Smooth muscle cell (in vitro differentiated cells): ENCODE data around the gene ARMC2. TPM values are rescaled to one million over a fixed set of nuclear protein-coding genes. Genes with fewer than 3 reads are reported as not detected.

ENCODE experiments used
- DNase-seq: peaks from one replicate; lab custom pipeline; 2025; ENCODE audit not compliant: unreplicated experiment; lab: John Stamatoyannopoulos, UW
- H2AFZ ChIP-seq: fragments of 200-600 bp; sonication (generic); 2 replicates; pipeline ENCODE4 v1.6.0; 2016; ENCODE audit warnings: antibody characterized with exemption, low read depth, mild to moderate bottlenecking
- H3F3A ChIP-seq: fragments of 200-600 bp; sonication (generic); 2 replicates; pipeline ENCODE4 v1.6.0; 2017; ENCODE audit warnings: antibody characterized with exemption, low read depth
- H3K27ac ChIP-seq: fragments of 200-600 bp; sonication (generic); 2 replicates; pipeline ENCODE4 v1.5.1; 2016; ENCODE audit warnings: low read depth, mild to moderate bottlenecking
- H3K27me3 ChIP-seq: fragments of 200-600 bp; sonication (generic); 2 replicates; pipeline ENCODE4 v1.6.1; 2016; ENCODE audit warnings: low read depth, mild to moderate bottlenecking
- H3K36me3 ChIP-seq: fragments of 200-600 bp; sonication (generic); 2 replicates; pipeline ENCODE4 v1.5.1; 2016; ENCODE audit warnings: low read depth
- H3K4me1 ChIP-seq: fragments of 200-600 bp; sonication (generic); 2 replicates; pipeline ENCODE4 v1.5.1; 2016; ENCODE audit warnings: low read depth
- H3K4me2 ChIP-seq: fragments of 200-600 bp; sonication (generic); 2 replicates; pipeline ENCODE4 v1.6.0; 2016; ENCODE audit warnings: mild to moderate bottlenecking
- H3K4me3 ChIP-seq: fragments of 200-600 bp; sonication (generic); 2 replicates; pipeline ENCODE4 v1.5.1; 2016; ENCODE audit warnings: mild to moderate bottlenecking
- H3K79me2 ChIP-seq: fragments of 200-600 bp; sonication (generic); 2 replicates; pipeline ENCODE4 v1.6.0; 2016; ENCODE audit warnings: low read depth, mild to moderate bottlenecking
- H3K9ac ChIP-seq: fragments of 200-600 bp; sonication (generic); 2 replicates; pipeline ENCODE4 v1.6.0; 2016; ENCODE audit warnings: low read depth
- H3K9me3 ChIP-seq: fragments of 200-600 bp; sonication (generic); replicated peaks from 2 replicates; pipeline ENCODE4 v1.5.1; 2016; ENCODE audit warnings: low read depth
- H4K20me1 ChIP-seq: fragments of 200-600 bp; sonication (generic); 2 replicates; pipeline ENCODE4 v1.6.0; 2016; ENCODE audit warnings: low read depth
- WGBS: methylation state at CpG from one replicate; pipeline ENCODE4 v1.1.7; 2016; ENCODE audit warnings: low lambda C conversion rate; 5-methylcytosine and 5-hydroxymethylcytosine counted together
- polyA plus RNA-seq: library from polyadenylated mRNA; unstranded; fragments of >200 nt; fragmentation: Nextera tagmentation; extraction: Ambion mirVana; gene quantifications from 2 replicates; pipeline ENCODE4 v1.2.1, GENCODE V29; 2016
- total RNA-seq: library from RNA; depleted of rRNA; stranded (reverse); fragments of >200 nt; gene quantifications from 2 replicates; pipeline ENCODE4 v1.2.3, GENCODE V29; 2014
- TF ChIP-seq, protein P1 (sequence below): fragments of 200-600 bp; sonication (generic); IDR thresholded peaks from 2 replicates; pipeline ENCODE4 v1.5.1; 2017; ENCODE audit warnings: borderline replicate concordance, mild to moderate bottlenecking, antibody characterized with exemption; ENCODE audit not compliant: insufficient read depth, poor library complexity, severe bottlenecking

Gene ARMC2
- total and polyA plus RNA-seq, 2 experiments from 2014 or later: 2.0 to 2.6 TPM

DNA sequence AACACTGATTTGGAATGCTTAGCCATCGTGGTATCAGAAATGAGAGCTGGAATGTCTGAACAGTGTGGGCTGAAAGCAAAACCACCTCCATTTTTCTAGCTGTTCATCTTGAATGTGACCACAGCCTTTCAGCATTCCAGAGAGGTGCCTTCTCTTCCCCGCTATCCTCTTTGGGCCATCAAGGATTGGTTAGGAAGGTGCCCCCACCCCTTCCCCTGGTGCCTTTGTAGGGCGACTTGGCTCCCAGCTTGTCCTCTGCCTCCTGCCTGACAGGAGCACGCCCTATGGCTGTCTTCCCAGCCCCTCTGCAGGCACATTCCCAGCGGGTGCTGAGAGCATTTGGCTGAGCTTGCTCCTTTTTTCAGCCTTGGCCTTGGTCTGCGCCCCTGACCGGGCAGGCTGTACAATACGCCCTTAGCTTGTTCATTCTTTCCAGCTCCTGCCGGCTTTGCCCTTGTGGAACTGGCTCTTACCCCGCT, 97.5 kb downstream of the ARMC2 start:
- H3K4me1 ChIP-seq: peaks cover 15% of the 10 kb centered on the region
- H3K79me2 ChIP-seq: no peaks in the 10 kb centered on the region
- H3K27ac ChIP-seq: peak overlapping the region; percentile 95
- 58% methylated on average over 10 of the region's 10 CpGs for WGBS
- H3K9me3 ChIP-seq: no peaks in the 10 kb centered on the region
- H3K4me2 ChIP-seq: peak overlapping the region; percentile 81
- H4K20me1 ChIP-seq: no peaks in the 10 kb centered on the region
- H3K4me3 ChIP-seq: no peak overlapping the region
- no peak for DNase-seq
- peaks cover 17% of the 10 kb centered on the region for H3F3A ChIP-seq
- H2AFZ ChIP-seq: peak overlapping the region; percentile 23
- no peaks in the 10 kb centered on the region for H3K27me3 ChIP-seq
- TF ChIP-seq, protein P1, sequence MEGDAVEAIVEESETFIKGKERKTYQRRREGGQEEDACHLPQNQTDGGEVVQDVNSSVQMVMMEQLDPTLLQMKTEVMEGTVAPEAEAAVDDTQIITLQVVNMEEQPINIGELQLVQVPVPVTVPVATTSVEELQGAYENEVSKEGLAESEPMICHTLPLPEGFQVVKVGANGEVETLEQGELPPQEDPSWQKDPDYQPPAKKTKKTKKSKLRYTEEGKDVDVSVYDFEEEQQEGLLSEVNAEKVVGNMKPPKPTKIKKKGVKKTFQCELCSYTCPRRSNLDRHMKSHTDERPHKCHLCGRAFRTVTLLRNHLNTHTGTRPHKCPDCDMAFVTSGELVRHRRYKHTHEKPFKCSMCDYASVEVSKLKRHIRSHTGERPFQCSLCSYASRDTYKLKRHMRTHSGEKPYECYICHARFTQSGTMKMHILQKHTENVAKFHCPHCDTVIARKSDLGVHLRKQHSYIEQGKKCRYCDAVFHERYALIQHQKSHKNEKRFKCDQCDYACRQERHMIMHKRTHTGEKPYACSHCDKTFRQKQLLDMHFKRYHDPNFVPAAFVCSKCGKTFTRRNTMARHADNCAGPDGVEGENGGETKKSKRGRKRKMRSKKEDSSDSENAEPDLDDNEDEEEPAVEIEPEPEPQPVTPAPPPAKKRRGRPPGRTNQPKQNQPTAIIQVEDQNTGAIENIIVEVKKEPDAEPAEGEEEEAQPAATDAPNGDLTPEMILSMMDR: no peak
- peak overlapping the region; percentile 77 for H3K9ac ChIP-seq
- no peaks in the 10 kb centered on the region for H3K36me3 ChIP-seq

DNA sequence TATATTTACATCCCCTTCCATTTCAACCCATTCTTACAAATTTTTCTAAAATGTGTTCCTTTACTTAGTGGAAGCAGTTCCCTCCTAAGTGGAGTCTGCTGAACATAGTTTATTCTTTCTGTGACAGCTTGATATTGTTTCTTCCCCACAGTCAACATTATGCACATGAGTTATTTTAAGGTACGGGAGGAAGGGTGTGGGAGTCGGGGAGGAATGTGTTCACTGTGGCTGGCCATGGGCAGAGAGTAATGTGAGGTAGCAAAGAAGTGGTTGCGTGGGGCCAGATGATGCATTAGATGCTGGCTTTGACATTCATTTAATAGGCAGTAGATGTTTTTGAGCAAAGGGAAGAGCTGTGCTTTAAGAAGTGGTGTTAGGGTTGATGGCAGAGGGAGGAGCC, 98.5 kb downstream of the ARMC2 start:
- Histone ChIP-seq H3K4me2 (peak overlapping the region; percentile 81), H3K9ac (peak overlapping the region; percentile 63), H2AFZ (no peak overlapping the region), H3K36me3 (no peaks in the 10 kb centered on the region), H3K9me3 (no peaks in the 10 kb centered on the region), H3K4me3 (no peak overlapping the region), H3K27me3 (no peaks in the 10 kb centered on the region), H4K20me1 (no peaks in the 10 kb centered on the region), H3K27ac (peak overlapping the region; percentile 95), H3F3A (peaks cover 17% of the 10 kb centered on the region), H3K4me1 (peaks cover 15% of the 10 kb centered on the region), H3K79me2 (no peaks in the 10 kb centered on the region)
- TF ChIP-seq, protein P1: no peak
- WGBS: 36% methylated on average over 3 of the region's 3 CpGs
- DNase-seq: no peak

DNA sequence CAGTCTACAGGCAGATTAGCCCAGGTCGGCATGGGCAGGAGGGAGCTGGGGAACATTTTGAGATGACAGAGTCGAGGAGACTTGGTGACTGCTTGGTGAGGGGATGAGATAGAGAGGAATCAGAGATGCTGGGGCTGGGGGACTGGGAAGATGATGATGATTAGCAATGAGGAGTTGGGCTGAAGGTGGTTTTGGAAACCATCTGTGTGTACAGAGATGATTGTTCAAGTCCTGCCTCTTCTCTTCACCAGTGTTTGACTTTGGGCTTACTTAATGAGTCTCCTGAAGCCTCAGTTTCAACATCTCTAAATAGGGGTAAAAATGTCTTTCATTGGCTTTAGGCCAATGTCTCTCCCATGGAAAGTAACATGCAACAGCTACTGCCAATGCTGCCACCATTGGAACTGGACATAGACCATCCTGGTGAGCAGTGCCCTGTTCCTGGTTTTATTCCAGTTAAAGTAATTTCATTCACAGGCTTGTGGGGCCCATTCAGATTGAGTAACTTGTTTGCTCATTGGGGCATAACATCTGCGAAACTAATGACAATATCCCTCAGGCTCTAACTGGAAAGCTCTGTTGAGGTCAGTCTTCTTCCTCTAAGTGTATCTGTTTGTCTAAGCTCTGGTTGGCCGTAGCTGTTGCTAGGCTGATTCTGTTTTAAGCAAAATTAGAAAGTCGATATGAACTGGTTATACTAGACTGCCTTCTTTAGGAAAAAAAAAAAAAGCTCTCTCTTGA, 99.1 kb downstream of the ARMC2 start:
- H3K27ac ChIP-seq: peak overlapping the region; percentile 95
- no peak overlapping the region for H2AFZ ChIP-seq
- H3K27me3 ChIP-seq: no peaks in the 10 kb centered on the region
- H3K4me3 ChIP-seq: no peak overlapping the region
- no peak for DNase-seq
- peaks cover 17% of the 10 kb centered on the region for H3F3A ChIP-seq
- H3K79me2 ChIP-seq: no peaks in the 10 kb centered on the region
- H3K4me1 ChIP-seq: peaks cover 15% of the 10 kb centered on the region
- 48% methylated on average over 5 of the region's 5 CpGs for WGBS
- H3K36me3 ChIP-seq: no peaks in the 10 kb centered on the region
- TF ChIP-seq, protein P1: no peak
- H3K9ac ChIP-seq: peak overlapping the region; percentile 63
- no peaks in the 10 kb centered on the region for H3K9me3 ChIP-seq
- H4K20me1 ChIP-seq: no peaks in the 10 kb centered on the region
- H3K4me2 ChIP-seq: peak overlapping the region; percentile 81
